Sigmoid colon (tissue), 3 donors: ENCODE data around the gene TRABD2B.

Source experiments
- POLR2A ChIP-seq, 2 donors: fragments of 450-650 bp; IDR thresholded peaks; one replicate each; pipeline ENCODE4 v1.6.1; 2016; ENCODE audit warnings: antibody characterized with exemption in 2 of 2, mild to moderate bottlenecking in 2 of 2, moderate library complexity in 2 of 2
- TF ChIP-seq, protein P1 (sequence below), 4 experiments: fragments of 450-650 bp in 3 of 4; fragments of 200-600 bp in 1 of 4; IDR thresholded peaks; one replicate each; pipeline ENCODE4 v1.5.1; 2016 to 2019; ENCODE audit warnings: antibody characterized with exemption in 4 of 4, mild to moderate bottlenecking in 3 of 4, moderate library complexity in 2 of 4

DNA sequence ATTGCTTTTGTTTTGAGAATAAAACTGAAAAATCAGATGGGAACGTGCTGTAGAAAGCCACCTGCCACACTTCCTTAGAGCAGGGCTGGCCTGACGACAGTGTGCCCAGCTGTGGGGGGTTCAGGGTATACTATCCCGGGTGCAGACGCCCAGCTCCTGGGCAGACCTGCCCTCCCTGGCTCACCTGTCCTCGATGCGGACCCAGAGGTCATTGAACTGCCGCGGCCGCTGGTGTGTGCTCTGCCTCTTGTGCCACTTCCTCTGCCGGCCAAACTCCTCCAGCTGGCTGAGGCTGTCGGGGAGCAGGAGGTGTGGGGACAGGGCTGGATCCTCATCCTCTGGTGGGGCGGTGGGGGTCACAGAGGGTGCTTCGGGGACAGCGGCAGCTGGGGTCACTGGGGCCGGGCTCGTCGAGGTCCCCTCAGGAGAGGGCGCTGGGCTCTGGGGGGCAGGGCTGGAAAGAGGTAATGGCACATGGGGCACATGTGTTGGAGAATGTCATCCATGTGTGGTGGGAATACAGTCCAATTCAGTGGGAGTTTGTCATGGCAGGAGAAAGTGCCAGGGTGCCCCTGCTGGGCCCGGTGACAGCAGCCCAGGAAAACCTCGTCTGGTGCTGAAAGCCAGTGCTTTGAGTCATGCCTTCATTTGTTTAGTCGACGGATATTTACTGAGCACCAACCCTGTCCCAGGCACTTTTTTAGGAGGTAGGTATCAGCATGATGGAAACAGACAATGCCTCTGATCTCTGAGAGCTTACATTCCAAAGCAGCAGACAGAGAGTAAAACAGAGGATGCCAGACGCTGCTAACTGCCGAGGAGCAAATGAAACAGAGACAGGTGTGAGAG lies 222.0 kb downstream of the TRABD2B start:
- TF ChIP-seq, protein P1, sequence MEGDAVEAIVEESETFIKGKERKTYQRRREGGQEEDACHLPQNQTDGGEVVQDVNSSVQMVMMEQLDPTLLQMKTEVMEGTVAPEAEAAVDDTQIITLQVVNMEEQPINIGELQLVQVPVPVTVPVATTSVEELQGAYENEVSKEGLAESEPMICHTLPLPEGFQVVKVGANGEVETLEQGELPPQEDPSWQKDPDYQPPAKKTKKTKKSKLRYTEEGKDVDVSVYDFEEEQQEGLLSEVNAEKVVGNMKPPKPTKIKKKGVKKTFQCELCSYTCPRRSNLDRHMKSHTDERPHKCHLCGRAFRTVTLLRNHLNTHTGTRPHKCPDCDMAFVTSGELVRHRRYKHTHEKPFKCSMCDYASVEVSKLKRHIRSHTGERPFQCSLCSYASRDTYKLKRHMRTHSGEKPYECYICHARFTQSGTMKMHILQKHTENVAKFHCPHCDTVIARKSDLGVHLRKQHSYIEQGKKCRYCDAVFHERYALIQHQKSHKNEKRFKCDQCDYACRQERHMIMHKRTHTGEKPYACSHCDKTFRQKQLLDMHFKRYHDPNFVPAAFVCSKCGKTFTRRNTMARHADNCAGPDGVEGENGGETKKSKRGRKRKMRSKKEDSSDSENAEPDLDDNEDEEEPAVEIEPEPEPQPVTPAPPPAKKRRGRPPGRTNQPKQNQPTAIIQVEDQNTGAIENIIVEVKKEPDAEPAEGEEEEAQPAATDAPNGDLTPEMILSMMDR (IDR thresholded peaks at IDR 0.05): no peak
- TF ChIP-seq POLR2A (IDR thresholded peaks at IDR 0.05): no peak
